ENCODE measurements around the gene COL16A1. TPM values are rescaled to one million over a fixed set of nuclear protein-coding genes. Genes with fewer than 3 reads are reported as not detected.

COL16A1 gene
- total and polyA plus RNA-seq, 4 donors: 0.43 to 3.8 (median 2.3) TPM

- TF ChIP-seq REST (IDR thresholded peaks at IDR 0.05): no peak
- TF ChIP-seq, protein P1, sequence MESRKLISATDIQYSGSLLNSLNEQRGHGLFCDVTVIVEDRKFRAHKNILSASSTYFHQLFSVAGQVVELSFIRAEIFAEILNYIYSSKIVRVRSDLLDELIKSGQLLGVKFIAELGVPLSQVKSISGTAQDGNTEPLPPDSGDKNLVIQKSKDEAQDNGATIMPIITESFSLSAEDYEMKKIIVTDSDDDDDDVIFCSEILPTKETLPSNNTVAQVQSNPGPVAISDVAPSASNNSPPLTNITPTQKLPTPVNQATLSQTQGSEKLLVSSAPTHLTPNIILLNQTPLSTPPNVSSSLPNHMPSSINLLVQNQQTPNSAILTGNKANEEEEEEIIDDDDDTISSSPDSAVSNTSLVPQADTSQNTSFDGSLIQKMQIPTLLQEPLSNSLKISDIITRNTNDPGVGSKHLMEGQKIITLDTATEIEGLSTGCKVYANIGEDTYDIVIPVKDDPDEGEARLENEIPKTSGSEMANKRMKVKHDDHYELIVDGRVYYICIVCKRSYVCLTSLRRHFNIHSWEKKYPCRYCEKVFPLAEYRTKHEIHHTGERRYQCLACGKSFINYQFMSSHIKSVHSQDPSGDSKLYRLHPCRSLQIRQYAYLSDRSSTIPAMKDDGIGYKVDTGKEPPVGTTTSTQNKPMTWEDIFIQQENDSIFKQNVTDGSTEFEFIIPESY (IDR thresholded peaks at IDR 0.05): no peak
- no peak for TF ChIP-seq JUND (IDR thresholded peaks at IDR 0.05)
- no peak for TF ChIP-seq HNF4G (IDR thresholded peaks at IDR 0.05)
- no peak for TF ChIP-seq MAX (IDR thresholded peaks at IDR 0.05)
- no peak for TF ChIP-seq NR2F2 (IDR thresholded peaks at IDR 0.05)
- TF ChIP-seq FOXA1 (IDR thresholded peaks at IDR 0.05): no peak
- TF ChIP-seq FOXA2 (IDR thresholded peaks at IDR 0.05): no peak
- no peak for TF ChIP-seq TAF1 (conservative IDR thresholded peaks at IDR 0.05)
Measured at GRCh38 chr1:31688233-31688918, 15.4 kb downstream of the COL16A1 start (continued).

DNA sequence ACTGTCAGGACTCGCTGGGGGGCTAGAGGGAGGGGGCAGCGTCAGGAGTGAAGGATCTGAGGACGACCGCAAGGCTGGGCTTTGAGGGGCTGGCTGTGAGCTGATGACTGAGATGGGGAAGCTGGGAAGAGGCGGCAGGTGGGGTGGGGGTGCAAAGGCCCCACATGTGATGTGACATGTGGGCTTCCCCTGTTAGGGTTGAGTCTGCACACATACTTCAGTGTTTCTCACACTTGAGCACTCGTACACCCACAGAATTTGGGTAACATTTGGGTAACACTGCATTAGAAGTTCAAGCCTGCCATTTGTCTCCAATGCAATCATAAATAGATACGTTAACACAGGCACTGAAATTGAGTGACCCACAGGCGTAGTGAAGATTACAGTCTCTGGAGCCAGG is 16.2 kb downstream of the COL16A1 start:
- Histone ChIP-seq H3K9me3 (ENCODE audit: control insufficient read depth in 4 of 4, low read length in 3 of 4) (no peaks in the 10 kb centered on the region), H3K4me1 (ENCODE audit: control insufficient read depth in 4 of 4, insufficient read depth in 4 of 4, low read length in 3 of 4) (no peaks in the 10 kb centered on the region), H3K9ac (ENCODE audit: low read depth in 1 of 2, low read length in 2 of 2) (no peak overlapping the region), H3K36me3 (ENCODE audit: control insufficient read depth in 4 of 4, insufficient read depth in 3 of 4, low read depth in 1 of 4, low read length in 3 of 4) (no peaks in the 10 kb centered on the region), H3K27me3 (ENCODE audit: control insufficient read depth in 4 of 4, insufficient read depth in 4 of 4, low read length in 3 of 4) (no peaks in the 10 kb centered on the region), H3K27ac (ENCODE audit: low read depth in 1 of 2, low read length in 2 of 2) (no peak overlapping the region), H3K4me3 (ENCODE audit: low read depth in 1 of 3, low read length in 3 of 3) (no peak overlapping the region)
- DNase-seq (ENCODE audit: low spot score): no peak
- WGBS: 83% methylated on average over 8 of the region's 8 CpGs
- TF ChIP-seq REST (IDR thresholded peaks at IDR 0.05) (no peak), SP1 (IDR thresholded peaks at IDR 0.05) (no peak)

DNA sequence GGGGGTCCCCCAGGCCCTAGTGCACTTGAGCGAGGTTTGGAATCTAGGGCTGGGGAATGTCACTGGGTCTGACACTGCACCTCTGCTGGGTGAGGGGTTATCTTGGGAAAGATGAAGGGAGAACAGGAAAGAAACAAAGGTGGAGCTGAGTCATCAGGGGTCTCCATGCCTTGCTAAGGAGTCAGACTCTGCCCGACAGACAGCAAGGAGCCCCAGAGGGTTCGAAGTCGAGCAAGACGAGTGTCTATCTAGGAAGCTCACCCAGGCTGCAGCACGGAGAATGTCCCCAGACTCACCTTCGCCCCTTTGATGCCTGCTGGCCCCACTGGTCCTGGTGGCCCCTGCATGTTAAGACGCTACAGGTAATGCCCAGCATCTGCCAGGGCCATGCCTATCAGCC is 18.0 kb downstream of the COL16A1 start:
- no peak overlapping the region for H3K27ac ChIP-seq (ENCODE audit: low read depth in 1 of 2, low read length in 2 of 2)
- DNase-seq (ENCODE audit: low spot score): no peak
- no peak overlapping the region for H3K9ac ChIP-seq (ENCODE audit: low read depth in 1 of 2, low read length in 2 of 2)
- H3K4me1 ChIP-seq (ENCODE audit: control insufficient read depth in 4 of 4, insufficient read depth in 4 of 4, low read length in 3 of 4): no peaks in the 10 kb centered on the region
- TF ChIP-seq EGR1 (IDR thresholded peaks at IDR 0.05; ENCODE audit: low read depth in 2 of 2) (no peak), ATF3 (IDR thresholded peaks at IDR 0.05) (no peak), JUND (IDR thresholded peaks at IDR 0.05) (no peak), SP1 (IDR thresholded peaks at IDR 0.05) (no peak), YY1 (IDR thresholded peaks at IDR 0.05) (no peak), MAX (IDR thresholded peaks at IDR 0.05) (no peak), TAF1 (conservative IDR thresholded peaks at IDR 0.05) (no peak), RAD21 (IDR thresholded peaks at IDR 0.05) (no peak), FOXA1 (IDR thresholded peaks at IDR 0.05) (no peak), GABPA (IDR thresholded peaks at IDR 0.05 in 1 of 2, conservative IDR thresholded peaks at IDR 0.05 in 1 of 2) (no peak)
- TF ChIP-seq, protein P1 (IDR thresholded peaks at IDR 0.05): no peak
- H3K36me3 ChIP-seq (ENCODE audit: control insufficient read depth in 4 of 4, insufficient read depth in 3 of 4, low read depth in 1 of 4, low read length in 3 of 4): no peaks in the 10 kb centered on the region
- H3K27me3 ChIP-seq (ENCODE audit: control insufficient read depth in 4 of 4, insufficient read depth in 4 of 4, low read length in 3 of 4): peaks cover 0 to 5% (median 0%) of the 10 kb centered on the region in 4 donors
- no peaks in the 10 kb centered on the region for H3K9me3 ChIP-seq (ENCODE audit: control insufficient read depth in 4 of 4, low read length in 3 of 4)
- H3K4me3 ChIP-seq (ENCODE audit: low read depth in 1 of 3, low read length in 3 of 3): no peak overlapping the region
- WGBS: 83% methylated on average over 8 of the region's 8 CpGs

All from liver (tissue), 9 donors.